ENCODE results near the gene XIST.

GRCh38 chrX:73822775-73823174 is 29.7 kb downstream of the XIST start:
- TF ChIP-seq ZZZ3 (IDR thresholded peaks at IDR 0.05; ENCODE audit: control insufficient read depth, insufficient read length, low read depth): no peak
- no peak for TF ChIP-seq NBN (IDR thresholded peaks at IDR 0.05)
- no peak for TF ChIP-seq HDAC2 (IDR thresholded peaks at IDR 0.05)
- no peak for TF ChIP-seq ZNF592 (IDR thresholded peaks at IDR 0.05)
- TF ChIP-seq PAX8 (IDR thresholded peaks at IDR 0.05): no peak
- TF ChIP-seq TCF3 (IDR thresholded peaks at IDR 0.05; ENCODE audit: borderline replicate concordance, insufficient read depth, low read depth, low read length): no peak
- no peak for TF ChIP-seq ASH2L (IDR thresholded peaks at IDR 0.05; ENCODE audit: borderline replicate concordance, low read depth)
